Measurements from ENCODE around the gene ACR.
"Not testable (repeated sequence)": the region's sequence is repeated elsewhere in the genome, so short reads cannot be mapped to it uniquely, and the experiment has no call there.

The ACR gene

DNA sequence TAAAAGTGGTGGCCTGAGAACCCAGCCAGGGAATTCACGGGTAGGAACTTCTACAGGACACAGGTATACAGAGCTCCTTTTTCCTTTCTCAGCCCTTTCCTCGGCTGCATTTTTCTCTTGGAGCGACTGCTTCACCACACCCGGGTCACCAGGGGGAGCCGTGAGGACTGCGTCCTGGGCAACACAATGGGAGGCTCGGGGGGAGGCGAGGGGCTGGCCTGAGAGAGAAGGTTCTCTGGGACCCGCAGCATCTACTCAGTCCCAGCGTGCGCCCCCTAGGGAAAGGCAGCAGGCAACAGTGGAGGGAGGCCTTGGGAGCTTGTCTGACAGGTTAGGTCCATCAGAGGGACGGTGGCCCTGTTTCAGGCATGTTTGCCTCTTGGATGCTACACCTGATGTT is 37.1 kb downstream of the ACR start:
- not testable (repeated sequence) for DNase-seq (ENCODE audit: low read depth in 1 of 2, low spot score in 1 of 2)

DNA sequence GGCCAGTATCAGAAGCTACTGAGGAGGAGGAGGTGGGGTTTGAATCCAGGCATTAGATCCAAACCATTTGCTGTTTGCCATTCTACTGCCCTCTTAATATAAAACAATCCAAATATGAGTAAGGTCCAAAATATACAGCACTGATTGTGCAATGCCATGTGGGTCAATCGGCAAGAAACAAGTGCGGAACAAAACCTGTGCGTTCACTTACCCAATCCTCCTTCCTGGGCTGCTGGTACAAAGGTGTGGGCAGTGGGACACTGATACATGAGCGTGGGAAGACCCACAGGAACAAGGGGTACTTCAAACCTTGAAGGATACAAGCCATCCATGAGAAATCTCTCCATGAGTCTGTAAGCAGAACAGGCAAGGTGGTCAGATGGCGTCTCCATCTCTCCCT is 39.6 kb downstream of the ACR start:
- not testable (repeated sequence) for DNase-seq (ENCODE audit: low read depth in 1 of 2, low spot score in 1 of 2)

DNA sequence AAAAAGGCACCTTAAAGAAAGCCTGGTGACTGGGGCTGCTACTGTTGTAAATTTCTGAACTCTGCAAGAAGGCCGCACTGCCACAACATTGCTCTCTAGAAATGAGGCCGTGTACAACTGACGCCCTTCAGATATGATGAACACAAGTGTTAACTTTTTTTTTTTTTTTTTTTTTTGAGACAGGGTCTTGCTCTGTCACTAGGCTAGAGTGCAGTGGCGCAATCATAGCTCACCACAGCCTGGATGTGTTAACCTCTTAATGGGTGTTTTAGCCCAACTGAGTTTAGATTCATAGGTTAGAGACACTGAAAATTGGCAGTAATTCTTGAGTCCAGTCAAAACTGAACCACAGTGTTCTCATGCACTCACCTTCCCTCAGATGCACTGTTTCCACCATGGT is 42.2 kb downstream of the ACR start:
- DNase-seq (ENCODE audit: low read depth in 1 of 2, low spot score in 1 of 2), result not testable (repeated sequence)

DNA sequence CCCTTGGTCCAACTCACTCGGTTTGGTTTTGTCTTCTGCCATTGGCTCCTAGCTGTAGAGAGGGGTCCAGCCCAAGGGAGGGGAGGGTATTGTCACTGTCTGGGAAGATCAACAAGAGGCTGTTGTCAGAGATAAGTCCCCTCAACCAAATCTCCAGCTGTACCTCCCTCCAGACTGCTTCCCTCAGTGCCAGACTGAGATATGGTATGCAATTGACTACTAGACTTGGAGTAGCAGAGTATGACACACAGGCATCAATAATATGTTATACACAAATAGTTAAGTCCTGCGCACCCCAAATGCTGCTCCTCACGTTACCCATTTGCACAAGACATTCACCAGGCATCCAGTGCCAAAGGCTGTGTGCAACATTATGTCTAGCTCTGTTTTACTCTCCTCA is 44.2 kb downstream of the ACR start:
- not testable (repeated sequence) for DNase-seq (ENCODE audit: low read depth in 1 of 2, low spot score in 1 of 2)

DNA sequence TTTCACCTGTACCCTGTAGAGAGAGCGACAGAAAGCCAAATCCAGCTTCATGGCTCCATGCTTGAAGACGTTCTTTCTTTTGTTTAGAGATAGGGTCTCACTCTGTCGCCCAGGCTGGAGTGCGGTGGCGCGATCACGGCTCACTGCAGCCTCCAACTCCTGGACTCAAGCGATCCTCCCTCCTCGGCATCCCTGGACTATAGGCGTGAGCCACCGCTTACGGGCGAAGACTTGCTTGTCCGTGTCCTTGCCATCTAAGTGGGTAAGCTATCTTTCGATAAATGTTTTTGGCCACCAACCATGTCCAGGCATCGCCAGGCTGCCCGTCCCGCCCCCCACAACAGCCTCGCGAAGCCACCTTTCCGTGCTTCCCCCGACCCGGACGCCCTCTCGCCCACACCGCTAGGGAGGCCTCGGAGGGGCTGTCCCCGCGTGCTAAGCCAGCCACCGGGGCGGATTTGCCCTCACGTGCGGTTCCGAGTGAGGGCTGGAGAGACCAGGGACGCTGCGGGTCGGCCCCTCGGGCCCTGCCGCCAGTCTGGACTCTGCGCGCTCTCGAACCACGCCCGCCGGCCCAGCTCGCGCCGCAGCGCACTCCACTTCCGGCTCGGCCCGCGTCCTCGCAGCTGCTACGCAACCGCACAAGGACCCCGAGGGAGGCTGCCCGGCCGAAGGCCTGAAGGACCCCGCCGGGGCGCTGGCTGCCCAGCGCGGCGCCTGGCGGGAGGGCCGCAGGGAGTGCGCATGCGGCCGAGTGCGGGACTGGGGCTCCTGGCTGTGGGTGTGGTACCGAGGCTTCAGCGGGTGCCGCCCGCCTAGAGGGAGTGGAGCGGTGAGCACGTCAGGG is 45.3 kb downstream of the ACR start, which contains the start of gene RABL2B:
Gene RABL2B (minus strand): TSS at position 604 of the 847 bp plus-strand sequence. CDS start 1,342 bp downstream, outside the sequence.
- peak; percentile 76 to 81 for DNase-seq (ENCODE audit: low read depth in 1 of 2, low spot score in 1 of 2)

DNA sequence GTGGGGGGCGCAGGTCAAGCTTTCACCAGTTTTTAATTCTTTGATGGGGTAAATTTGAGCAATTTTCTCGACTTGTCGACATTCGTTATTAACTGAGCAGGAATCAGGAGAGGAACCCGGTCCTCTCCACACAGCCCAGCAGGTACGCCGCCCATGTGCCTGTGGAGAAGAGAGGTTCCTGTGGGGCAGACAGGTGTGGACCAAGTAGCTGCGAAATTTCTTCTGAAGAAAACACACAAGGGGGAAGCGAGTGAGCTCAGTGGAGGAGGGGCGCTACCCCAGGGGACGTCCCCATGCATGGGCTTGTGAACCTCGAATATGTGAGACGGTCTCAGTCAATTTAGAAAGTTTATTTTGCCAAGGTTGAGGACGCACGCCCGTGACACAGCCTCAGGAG is 45.9 kb downstream of the ACR start:
- peak in 1 of 2 donors; percentile 9 for DNase-seq (ENCODE audit: low read depth in 1 of 2, low spot score in 1 of 2)

DNA sequence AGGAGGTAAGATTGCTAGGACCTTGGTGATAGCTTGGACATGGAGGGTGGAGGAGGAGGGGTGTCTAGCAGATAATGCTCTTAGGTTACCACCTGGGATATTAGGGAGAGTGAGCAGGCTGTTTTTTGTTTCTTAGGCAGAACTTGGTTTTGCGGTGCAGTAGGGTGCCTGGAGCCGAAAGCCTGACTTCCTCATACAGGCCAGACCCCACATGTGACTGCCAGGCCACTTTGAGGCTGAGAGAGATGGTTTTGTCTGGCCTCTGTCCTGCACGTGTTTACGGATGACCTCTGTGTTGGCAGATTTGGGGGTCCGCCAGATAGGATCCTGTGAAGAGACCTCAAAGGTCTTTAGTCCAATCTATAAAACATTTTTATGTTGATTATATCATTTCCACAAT is 47.3 kb downstream of the ACR start:
- DNase-seq (ENCODE audit: low read depth in 1 of 2, low spot score in 1 of 2), result not testable (repeated sequence)

DNA sequence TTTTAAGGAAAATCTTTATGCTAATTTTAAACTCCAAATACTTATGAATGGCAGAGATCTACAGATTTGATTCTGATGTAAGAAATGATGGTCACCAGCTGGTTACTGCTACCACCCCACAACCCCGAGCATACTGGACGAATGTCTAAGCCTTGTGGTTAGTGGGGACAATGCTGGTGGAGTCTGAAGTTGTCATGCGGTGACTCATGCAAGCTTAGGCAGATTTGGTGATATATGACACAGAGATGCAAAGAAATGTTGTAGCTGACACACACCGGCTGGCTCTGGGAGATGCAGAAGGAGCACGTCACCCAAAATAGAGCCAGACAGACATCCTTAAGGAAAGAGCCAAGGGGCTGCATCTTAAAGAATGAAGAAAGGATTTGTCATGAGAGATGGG is 48.9 kb downstream of the ACR start:
- DNase-seq (ENCODE audit: low read depth in 1 of 2, low spot score in 1 of 2), result not testable (repeated sequence)
